Omental fat pad (tissue), 4 donors: ENCODE measurements around the gene HYKK. TPM values are rescaled to one million over a fixed set of nuclear protein-coding genes. Genes with fewer than 3 reads are reported as not detected.

Source experiments
- ATAC-seq: fragments of 150-250 bp; one replicate; pipeline ENCODE4 v1.9.1; 2016; ENCODE audit warnings: mild to moderate bottlenecking, moderate library complexity; ENCODE audit not compliant: low FRiP score
- DNase-seq: peaks from one replicate; pipeline ENCODE4 v3.0.0-alpha.2; 2019; ENCODE audit warnings: low spot score
- total RNA-seq, 4 donors: library from RNA; depleted of rRNA; stranded (reverse); fragments of >200 nt; gene quantifications; one replicate each; pipeline ENCODE4 v1.1.0, GENCODE V29; 2016
- TF ChIP-seq, protein P1 (sequence below), 3 donors: fragments of 450-650 bp; IDR thresholded peaks; one replicate each; pipeline ENCODE4 v1.5.1; 2016 to 2017; ENCODE audit warnings: antibody characterized with exemption in 3 of 3, mild to moderate bottlenecking in 3 of 3, moderate library complexity in 2 of 3

The HYKK gene
- total RNA-seq, 4 donors from 2014 or later: 3.8 to 8.0 (median 4.8) TPM

DNA sequence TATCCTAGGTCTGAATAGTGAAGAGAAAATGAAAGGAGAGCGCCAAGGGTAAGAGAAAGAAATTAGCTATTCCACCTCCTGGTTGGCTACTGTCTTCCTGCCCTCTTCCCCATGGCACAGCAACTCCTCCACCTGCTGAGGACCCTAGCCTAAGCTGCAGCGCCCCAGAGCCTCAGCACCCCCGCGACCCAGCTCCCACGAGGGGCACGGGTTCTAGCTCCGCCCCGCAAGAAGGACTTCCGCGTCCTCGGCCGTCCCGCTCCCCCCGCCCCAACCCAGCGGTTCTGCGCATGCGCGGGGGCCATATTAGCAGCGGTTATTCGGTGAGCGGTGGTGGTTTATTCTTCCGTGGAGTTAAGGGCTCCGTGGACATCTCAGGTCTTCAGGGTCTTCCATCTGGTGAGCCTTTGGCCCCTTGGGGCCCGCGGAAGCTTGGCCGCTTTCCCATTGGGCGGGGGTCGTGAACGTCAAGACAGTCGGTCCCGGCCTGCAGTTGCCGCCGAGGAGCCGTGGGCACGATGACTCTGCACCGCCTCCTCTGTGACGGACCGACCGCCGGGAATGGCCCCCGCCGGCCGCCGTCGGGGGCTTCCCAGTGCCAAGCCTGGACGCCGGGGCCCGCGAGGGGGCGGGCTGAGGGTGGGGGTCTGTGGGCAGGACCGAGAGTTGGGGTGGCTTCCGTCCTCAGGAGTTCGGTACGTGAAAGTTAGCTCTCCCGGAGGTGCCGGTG lies 32.9 kb downstream of the HYKK start, which contains the start of gene PSMA4:
PSMA4 (plus strand) TSS at position 304 of the 730 bp plus-strand sequence. CDS start 1,484 bp downstream, outside the sequence.
- DNase-seq: peak; percentile 94
- ATAC-seq: peak; percentile 97
- TF ChIP-seq, protein P1, sequence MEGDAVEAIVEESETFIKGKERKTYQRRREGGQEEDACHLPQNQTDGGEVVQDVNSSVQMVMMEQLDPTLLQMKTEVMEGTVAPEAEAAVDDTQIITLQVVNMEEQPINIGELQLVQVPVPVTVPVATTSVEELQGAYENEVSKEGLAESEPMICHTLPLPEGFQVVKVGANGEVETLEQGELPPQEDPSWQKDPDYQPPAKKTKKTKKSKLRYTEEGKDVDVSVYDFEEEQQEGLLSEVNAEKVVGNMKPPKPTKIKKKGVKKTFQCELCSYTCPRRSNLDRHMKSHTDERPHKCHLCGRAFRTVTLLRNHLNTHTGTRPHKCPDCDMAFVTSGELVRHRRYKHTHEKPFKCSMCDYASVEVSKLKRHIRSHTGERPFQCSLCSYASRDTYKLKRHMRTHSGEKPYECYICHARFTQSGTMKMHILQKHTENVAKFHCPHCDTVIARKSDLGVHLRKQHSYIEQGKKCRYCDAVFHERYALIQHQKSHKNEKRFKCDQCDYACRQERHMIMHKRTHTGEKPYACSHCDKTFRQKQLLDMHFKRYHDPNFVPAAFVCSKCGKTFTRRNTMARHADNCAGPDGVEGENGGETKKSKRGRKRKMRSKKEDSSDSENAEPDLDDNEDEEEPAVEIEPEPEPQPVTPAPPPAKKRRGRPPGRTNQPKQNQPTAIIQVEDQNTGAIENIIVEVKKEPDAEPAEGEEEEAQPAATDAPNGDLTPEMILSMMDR (IDR thresholded peaks at IDR 0.05): no peak

DNA sequence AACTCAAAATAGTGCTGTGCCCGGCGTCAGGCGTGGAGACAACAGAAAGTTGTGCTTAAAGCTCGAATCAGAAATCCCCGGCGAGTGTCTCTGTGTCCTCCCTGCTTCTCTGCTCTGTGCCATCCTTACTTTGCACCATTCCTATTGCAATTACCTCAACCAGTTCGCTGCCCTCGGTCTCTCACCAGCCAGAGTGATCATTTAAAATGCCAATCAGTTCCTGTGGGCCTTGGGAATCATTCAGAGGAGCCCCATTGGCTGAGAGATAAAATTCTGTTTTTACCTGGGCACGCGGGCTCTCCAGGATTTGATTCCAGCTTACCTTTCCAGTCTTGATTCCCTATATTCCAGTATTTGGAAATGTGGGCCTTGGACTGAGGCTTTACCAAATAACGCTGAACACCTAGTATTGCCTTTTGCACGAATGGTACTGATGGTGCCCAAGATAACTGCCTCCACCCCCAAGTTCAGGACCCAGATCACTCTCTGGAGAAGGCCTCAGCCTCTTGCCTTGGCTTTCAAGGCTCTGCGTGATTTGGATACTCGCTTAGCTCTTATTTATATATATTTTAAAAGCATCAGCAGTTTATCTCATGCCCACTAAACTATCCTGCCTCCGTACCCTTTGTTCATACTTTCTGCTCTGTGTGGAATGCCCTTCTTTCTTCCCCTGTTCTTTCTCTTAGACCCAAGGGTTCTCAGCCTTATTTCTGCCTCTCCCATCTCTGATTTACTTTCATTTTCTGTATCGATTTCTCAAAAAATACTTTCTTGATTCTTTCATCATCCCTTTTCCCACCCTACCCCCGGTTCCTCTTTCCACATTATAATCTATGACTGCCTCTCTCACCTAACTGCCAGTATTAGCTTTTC lies 33.7 kb downstream of the HYKK start:
- no peak for ATAC-seq
- TF ChIP-seq, protein P1 (IDR thresholded peaks at IDR 0.05): no peak

DNA sequence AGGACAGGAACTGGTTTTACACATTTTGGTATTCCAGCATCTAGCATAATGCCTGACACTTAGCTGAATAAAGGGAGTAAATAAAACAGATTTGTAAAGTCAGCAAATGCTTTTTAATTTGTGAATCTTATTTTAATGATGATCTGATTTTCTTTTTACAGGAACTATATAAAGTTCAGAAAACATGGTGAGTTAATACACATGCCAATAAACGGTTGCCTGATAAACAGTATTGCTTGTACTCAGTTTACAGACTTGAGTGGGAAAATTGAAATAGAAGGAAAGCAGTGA lies 34.3 kb downstream of the HYKK start:
- ATAC-seq (no peak), DNase-seq (no peak)
- TF ChIP-seq, protein P1 (IDR thresholded peaks at IDR 0.05): no peak

More for the DNA sequence above, 33.7 kb downstream of the HYKK start:
- no peak for DNase-seq

DNA sequence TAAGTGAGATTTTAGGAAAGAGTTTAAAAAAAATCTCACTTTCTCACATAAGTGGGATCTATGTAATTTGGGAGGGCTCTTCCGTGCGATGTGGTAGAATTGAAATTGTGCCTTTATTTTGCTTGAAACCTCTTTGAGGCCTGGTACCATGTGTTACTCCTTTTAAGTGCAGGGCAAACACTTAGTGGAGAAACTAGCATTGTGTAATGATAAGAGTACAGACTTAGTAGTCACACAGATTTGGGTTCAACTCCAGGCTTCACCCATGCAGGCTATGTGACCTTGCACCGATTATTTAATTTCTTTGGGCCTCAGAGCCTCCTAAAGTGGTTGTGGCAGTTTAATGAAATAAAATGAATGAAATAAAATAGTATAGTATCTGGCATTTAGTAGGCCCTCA lies 35.3 kb downstream of the HYKK start:
- DNase-seq: no peak
- TF ChIP-seq, protein P1 (IDR thresholded peaks at IDR 0.05): no peak
- no peak for ATAC-seq

DNA sequence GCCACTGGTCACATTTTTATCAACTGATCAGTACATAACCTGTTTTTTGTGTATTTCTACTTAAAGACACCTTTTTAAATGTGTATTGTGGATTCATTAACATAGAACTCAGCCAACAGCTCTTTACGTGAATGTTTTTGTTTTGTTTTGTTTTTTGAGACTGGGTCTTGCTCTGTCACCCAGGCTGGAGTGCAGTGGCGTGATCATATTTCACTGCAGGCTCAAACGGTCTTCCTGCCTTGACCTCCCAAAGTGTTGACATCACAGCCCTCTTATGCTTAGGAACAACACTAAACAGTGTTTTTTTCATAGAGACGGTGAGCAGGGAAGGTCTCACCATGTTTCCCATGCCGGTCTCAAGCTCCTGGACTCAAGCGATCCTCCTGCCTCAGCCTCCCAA lies 42.8 kb downstream of the HYKK start:
- TF ChIP-seq, protein P1 (IDR thresholded peaks at IDR 0.05): no peak
- DNase-seq (no peak), ATAC-seq (no peak)

DNA sequence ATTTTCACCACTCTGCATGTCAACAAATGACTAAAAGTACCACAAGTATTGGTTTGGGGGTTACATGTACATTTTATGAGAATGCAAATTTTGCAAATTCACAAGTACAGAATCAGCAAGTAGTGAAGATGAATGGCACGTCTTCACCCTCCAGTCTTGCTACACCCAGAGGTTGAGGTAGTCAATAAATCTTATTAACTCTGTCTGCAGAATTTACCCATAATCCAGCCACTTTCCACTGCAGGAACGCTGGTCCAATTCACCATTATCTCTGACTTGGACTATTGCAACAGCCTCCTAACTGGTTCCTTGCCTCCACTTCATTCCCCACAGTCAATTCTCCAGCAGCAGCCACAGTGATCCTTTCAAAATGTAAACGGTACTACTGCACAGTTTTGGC lies 43.4 kb downstream of the HYKK start:
- TF ChIP-seq, protein P1 (IDR thresholded peaks at IDR 0.05): no peak
- no peak for ATAC-seq

More for the DNA sequence above, 43.4 kb downstream of the HYKK start:
- DNase-seq: no peak
